AG10803 (cell line): ENCODE data around the gene POU2F2.

Experiments used
- DNase-seq: peaks from one replicate; pipeline ENCODE4 v3.0.0; 2010; ENCODE audit warnings: low read depth
- H3K4me3 ChIP-seq: 2 replicates; pipeline ENCODE4 v1.5.1; 2011; ENCODE audit warnings: mild to moderate bottlenecking, low read length, control low read depth
- TF ChIP-seq, protein P1 (sequence below): conservative IDR thresholded peaks from 2 replicates; pipeline ENCODE4 v1.5.1; 2011; ENCODE audit warnings: mild to moderate bottlenecking, low read length, control low read depth, inconsistent platforms

POU2F2 gene

GRCh38 chr19:42168206-42168605, 36.0 kb upstream of the POU2F2 start:
- TF ChIP-seq, protein P1, sequence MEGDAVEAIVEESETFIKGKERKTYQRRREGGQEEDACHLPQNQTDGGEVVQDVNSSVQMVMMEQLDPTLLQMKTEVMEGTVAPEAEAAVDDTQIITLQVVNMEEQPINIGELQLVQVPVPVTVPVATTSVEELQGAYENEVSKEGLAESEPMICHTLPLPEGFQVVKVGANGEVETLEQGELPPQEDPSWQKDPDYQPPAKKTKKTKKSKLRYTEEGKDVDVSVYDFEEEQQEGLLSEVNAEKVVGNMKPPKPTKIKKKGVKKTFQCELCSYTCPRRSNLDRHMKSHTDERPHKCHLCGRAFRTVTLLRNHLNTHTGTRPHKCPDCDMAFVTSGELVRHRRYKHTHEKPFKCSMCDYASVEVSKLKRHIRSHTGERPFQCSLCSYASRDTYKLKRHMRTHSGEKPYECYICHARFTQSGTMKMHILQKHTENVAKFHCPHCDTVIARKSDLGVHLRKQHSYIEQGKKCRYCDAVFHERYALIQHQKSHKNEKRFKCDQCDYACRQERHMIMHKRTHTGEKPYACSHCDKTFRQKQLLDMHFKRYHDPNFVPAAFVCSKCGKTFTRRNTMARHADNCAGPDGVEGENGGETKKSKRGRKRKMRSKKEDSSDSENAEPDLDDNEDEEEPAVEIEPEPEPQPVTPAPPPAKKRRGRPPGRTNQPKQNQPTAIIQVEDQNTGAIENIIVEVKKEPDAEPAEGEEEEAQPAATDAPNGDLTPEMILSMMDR = no peak
- DNase-seq = no peak
- H3K4me3 ChIP-seq = no peak overlapping the region

DNA sequence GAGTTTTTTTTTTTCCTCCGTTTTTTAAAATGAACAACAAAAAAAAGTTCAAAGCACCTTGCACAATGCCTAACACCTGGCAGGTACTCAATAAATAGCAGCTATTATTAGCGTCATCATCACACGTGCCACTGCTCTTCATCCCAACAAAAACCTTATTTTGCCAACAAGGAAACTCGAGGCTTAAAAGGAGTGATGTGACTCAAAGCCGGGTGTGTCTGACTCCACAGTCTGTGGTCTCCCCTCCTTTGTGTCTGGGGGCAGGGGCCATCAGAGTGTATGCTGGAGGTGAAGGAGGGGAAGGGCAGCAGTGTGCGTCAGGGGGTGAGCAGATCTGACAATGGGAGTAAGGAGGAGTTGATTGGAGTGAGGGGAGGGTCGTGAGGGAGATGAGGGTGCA, 34.1 kb upstream of the POU2F2 start:
- TF ChIP-seq, protein P1 = no peak
- H3K4me3 ChIP-seq = no peak overlapping the region
- DNase-seq = no peak

DNA sequence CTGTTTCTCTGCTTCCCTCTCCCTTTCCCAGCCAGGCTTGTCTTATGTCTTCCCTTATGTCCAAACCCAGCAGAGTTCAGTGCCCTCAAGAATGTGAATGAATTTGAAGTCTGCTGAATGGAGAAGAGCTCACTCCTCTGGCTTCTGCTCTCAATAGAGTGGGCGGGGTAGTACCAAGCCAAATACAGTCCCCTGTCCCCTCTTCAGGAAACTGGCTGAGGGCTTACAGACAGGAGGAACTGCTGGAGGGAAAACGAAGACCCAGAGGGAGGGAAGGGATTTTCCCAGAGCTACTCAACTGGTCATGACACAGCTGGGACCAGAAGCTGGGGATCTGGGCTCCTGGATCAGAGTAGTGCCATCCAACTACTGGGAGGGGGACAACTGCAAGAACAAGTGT, 32.9 kb upstream of the POU2F2 start:
- H3K4me3 ChIP-seq = no peak overlapping the region
- TF ChIP-seq, protein P1 = no peak
- no peak for DNase-seq

DNA sequence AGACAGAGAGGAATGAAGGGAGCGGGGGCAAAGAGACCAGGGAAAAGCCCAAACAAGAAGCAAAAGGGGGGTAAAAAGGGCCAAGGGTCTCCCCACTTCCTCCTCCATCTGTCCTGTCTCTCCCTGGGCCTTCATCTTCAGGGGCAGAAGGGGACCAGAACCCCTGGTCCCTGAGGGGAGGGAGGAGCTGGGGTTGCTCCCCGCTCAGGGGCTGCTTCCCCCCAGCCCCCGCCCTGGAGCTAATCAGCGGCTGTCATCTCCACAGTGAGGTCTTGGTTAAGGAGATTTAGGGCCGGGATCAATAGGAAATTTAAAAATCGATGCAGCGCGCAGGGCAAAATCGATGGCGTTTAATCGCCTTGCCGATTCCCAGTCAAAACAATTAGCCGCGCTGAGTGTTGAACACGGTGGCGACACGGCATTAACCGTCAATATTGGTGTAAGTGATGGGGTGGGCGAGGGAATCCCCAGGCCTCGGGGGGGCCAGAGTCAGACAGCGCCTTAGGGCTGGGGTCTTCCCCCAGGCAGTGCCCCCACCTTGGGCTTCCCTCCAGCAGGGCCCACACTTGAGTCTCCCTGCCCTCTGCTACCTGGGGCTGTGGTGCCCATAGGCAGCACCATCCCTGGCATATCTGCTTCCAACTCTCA, 29.5 kb upstream of the POU2F2 start:
- TF ChIP-seq, protein P1 = no peak
- no peak overlapping the region for H3K4me3 ChIP-seq
- DNase-seq = no peak

DNA sequence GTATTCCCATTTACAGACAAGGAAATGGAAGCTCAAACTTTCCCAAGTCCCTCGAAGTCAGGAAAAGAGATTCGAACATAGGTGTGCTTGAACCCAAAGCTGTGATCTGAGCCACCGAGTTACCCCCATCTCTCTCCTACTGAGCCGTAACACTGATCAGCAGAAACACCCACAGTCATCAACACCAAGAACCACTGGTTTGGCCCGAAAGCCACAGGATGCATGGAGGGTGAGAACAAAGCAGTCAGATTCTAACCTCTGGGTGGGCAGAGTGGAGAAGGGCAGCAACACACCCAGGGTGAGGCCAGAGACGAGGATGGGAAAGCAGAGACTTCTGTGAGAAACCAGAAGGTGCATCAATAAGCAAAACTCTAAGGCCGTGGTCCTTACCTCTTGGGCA, 27.7 kb upstream of the POU2F2 start:
- TF ChIP-seq, protein P1 = no peak

DNA sequence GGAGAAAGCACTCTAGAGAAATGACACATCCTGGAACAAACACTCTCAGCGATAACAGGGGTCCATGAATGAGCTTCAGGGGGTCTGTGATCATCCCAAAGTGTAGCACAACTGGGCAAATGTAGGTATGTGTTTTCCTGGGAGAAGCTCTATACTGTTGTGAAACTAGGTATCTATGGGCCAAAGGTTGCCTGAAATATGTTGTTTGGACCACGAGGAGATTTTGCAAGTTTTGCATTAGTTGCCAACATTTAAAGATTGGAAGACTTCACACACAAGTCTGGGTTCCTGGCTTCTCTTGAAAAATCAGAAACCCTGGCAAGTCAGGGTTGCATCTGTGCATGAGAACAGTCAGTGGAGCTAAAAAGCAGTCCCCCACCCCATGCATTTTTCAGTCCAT, 26.7 kb upstream of the POU2F2 start:
- DNase-seq = peak; percentile 16
- H3K4me3 ChIP-seq = no peak overlapping the region
- TF ChIP-seq, protein P1 = no peak

More for the DNA sequence above, 27.7 kb upstream of the POU2F2 start:
- no peak for DNase-seq
- H3K4me3 ChIP-seq = no peak overlapping the region

- no peak overlapping the region for H3K4me3 ChIP-seq
- no peak for DNase-seq
- TF ChIP-seq, protein P1 = no peak
Measured at GRCh38 chr19:42156571-42156970, 24.3 kb upstream of the POU2F2 start.
